Colon (tissue), 2 donors: Measurements from ENCODE around the gene EIPR1.

Experiments used
- FAIRE-seq: peaks from 2 replicates; lab custom pipeline; 2012; peaks lifted over from hg19 to GRCh38; lab: Jason Lieb, UNC
- donor health status: control.
- donor health status: control.

The EIPR1 gene

GRCh38 chr2:3303583-3304406 lies 73.8 kb downstream of the EIPR1 start:
- no peak for FAIRE-seq

- FAIRE-seq = no peak
These were observed 74.7 kb downstream of the EIPR1 start for GRCh38 chr2:3302751-3303582.

GRCh38 chr2:3302421-3302750 lies 75.2 kb downstream of the EIPR1 start:
- no peak for FAIRE-seq

GRCh38 chr2:3301001-3301400 lies 76.6 kb downstream of the EIPR1 start:
- FAIRE-seq = no peak

- no peak for FAIRE-seq
These were observed 77.2 kb downstream of the EIPR1 start for GRCh38 chr2:3300224-3300995.

- FAIRE-seq = no peak
These were observed 77.9 kb downstream of the EIPR1 start for GRCh38 chr2:3299703-3300102.

GRCh38 chr2:3299130-3299529 lies 78.5 kb downstream of the EIPR1 start:
- FAIRE-seq = no peak

GRCh38 chr2:3298191-3298590 lies 79.4 kb downstream of the EIPR1 start:
- no peak for FAIRE-seq

GRCh38 chr2:3297523-3297922 lies 80.1 kb downstream of the EIPR1 start:
- no peak for FAIRE-seq

GRCh38 chr2:3296182-3296972 lies 81.2 kb downstream of the EIPR1 start:
- FAIRE-seq = no peak

- FAIRE-seq = no peak
These were observed 83.1 kb downstream of the EIPR1 start for GRCh38 chr2:3294493-3294892.

- FAIRE-seq = no peak
These were observed 83.5 kb downstream of the EIPR1 start for GRCh38 chr2:3294069-3294468.

GRCh38 chr2:3293221-3293620 lies 84.4 kb downstream of the EIPR1 start:
- no peak for FAIRE-seq

GRCh38 chr2:3292416-3292815 lies 85.2 kb downstream of the EIPR1 start:
- no peak for FAIRE-seq

GRCh38 chr2:3291750-3292149 lies 85.9 kb downstream of the EIPR1 start:
- no peak for FAIRE-seq

GRCh38 chr2:3291113-3291512 lies 86.5 kb downstream of the EIPR1 start:
- FAIRE-seq = no peak

- no peak for FAIRE-seq
These were observed 87.0 kb downstream of the EIPR1 start for GRCh38 chr2:3290655-3291054.

- no peak for FAIRE-seq
These were observed 87.6 kb downstream of the EIPR1 start for GRCh38 chr2:3289971-3290370.

GRCh38 chr2:3289526-3289925 lies 88.1 kb downstream of the EIPR1 start:
- no peak for FAIRE-seq

GRCh38 chr2:3289171-3289515 lies 88.5 kb downstream of the EIPR1 start:
- no peak for FAIRE-seq

- no peak for FAIRE-seq
These were observed 89.0 kb downstream of the EIPR1 start for GRCh38 chr2:3288470-3289170.
